Measurements from ENCODE around the gene TSEN54. TPM values are rescaled to one million over a fixed set of nuclear protein-coding genes. Genes with fewer than 3 reads are reported as not detected.

Gene TSEN54
- total RNA-seq, 2 donors from 2014 or later: 9.0 to 9.5 TPM

GRCh38 chr17:75526555-75527270 lies 10.4 kb downstream of the TSEN54 start:
- DNase-seq: no peak
- intact Hi-C loops (cut with DNase I): loop anchor here in 1 of 2 donors (5.0 kb wide), 1 partner anchor 61 kb away; the partner anchor contains the start of gene MYO15B
- ATAC-seq: no peak

- ATAC-seq: no peak
- no peak for DNase-seq
- intact Hi-C loops (cut with DNase I): no loop called here
Observed at GRCh38 chr17:75530837-75531720, 14.8 kb downstream of the TSEN54 start.

GRCh38 chr17:75531721-75532072 lies 15.4 kb downstream of the TSEN54 start:
- ATAC-seq (peak in 1 of 2 donors; percentile 25), DNase-seq (no peak)
- intact Hi-C loops (cut with DNase I): no loop called here

GRCh38 chr17:75535119-75535537 lies 18.8 kb downstream of the TSEN54 start:
- peak; percentile 16 to 41 for ATAC-seq
- intact Hi-C loops (cut with DNase I): no loop called here
- DNase-seq: no peak

GRCh38 chr17:75535871-75536270 lies 19.5 kb downstream of the TSEN54 start:
- DNase-seq: no peak
- no peak for ATAC-seq
- intact Hi-C loops (cut with DNase I): no loop called here

- DNase-seq: no peak
- ATAC-seq: no peak
- intact Hi-C loops (cut with DNase I): no loop called here
Observed at GRCh38 chr17:75536366-75536765, 20.0 kb downstream of the TSEN54 start.

- intact Hi-C loops (cut with DNase I): no loop called here
- DNase-seq (no peak), ATAC-seq (peak; percentile 17 to 36)
Observed at GRCh38 chr17:75539967-75540729, 23.8 kb downstream of the TSEN54 start.

- ATAC-seq: no peak
- no peak for DNase-seq
- intact Hi-C loops (cut with DNase I): no loop called here
Observed at GRCh38 chr17:75540923-75541503, 24.7 kb downstream of the TSEN54 start.

- intact Hi-C loops (cut with DNase I): no loop called here
- ATAC-seq (no peak), DNase-seq (no peak)
Observed at GRCh38 chr17:75542229-75542628, 25.9 kb downstream of the TSEN54 start.

GRCh38 chr17:75542728-75543336 lies 26.5 kb downstream of the TSEN54 start:
- intact Hi-C loops (cut with DNase I): no loop called here
- DNase-seq (no peak), ATAC-seq (no peak)

GRCh38 chr17:75544250-75544649 lies 27.9 kb downstream of the TSEN54 start:
- DNase-seq (no peak), ATAC-seq (no peak)
- intact Hi-C loops (cut with DNase I): no loop called here

- intact Hi-C loops (cut with DNase I): no loop called here
- DNase-seq: no peak
- no peak for ATAC-seq
Observed at GRCh38 chr17:75546181-75546580, 29.9 kb downstream of the TSEN54 start.

- DNase-seq: no peak
- intact Hi-C loops (cut with DNase I): no loop called here
Observed at GRCh38 chr17:75547091-75547490, 30.8 kb downstream of the TSEN54 start.

GRCh38 chr17:75548813-75549212 lies 32.5 kb downstream of the TSEN54 start:
- intact Hi-C loops (cut with DNase I): no loop called here
- ATAC-seq (no peak), DNase-seq (no peak)

More at GRCh38 chr17:75547091-75547490, 30.8 kb downstream of the TSEN54 start:
- ATAC-seq: no peak

- DNase-seq (no peak), ATAC-seq (peak; percentile 65 to 69)
- intact Hi-C loops (cut with DNase I): no loop called here
Observed at GRCh38 chr17:75549246-75550138, 33.2 kb downstream of the TSEN54 start.

GRCh38 chr17:75550139-75550465 lies 33.8 kb downstream of the TSEN54 start:
- DNase-seq (no peak), ATAC-seq (no peak)
- intact Hi-C loops (cut with DNase I): no loop called here

- intact Hi-C loops (cut with DNase I): no loop called here
- ATAC-seq (no peak), DNase-seq (no peak)
Observed at GRCh38 chr17:75551266-75551665, 34.9 kb downstream of the TSEN54 start.

Data from left cardiac atrium (tissue), 4 donors.